GM19372 (cell line): ENCODE results near the gene WDHD1.
"Not testable (repeated sequence)": the region's sequence is repeated elsewhere in the genome, so short reads cannot be mapped to it uniquely, and the experiment has no call there.

ENCODE experiments used
- ATAC-seq: cut with Tn5 transposase; IDR thresholded peaks from one replicate; pipeline ENCODE4 v1.9.1; 2021; ENCODE audit warnings: mild to moderate bottlenecking, low read depth, moderate library complexity; ENCODE audit not compliant: unreplicated experiment

WDHD1 gene

DNA sequence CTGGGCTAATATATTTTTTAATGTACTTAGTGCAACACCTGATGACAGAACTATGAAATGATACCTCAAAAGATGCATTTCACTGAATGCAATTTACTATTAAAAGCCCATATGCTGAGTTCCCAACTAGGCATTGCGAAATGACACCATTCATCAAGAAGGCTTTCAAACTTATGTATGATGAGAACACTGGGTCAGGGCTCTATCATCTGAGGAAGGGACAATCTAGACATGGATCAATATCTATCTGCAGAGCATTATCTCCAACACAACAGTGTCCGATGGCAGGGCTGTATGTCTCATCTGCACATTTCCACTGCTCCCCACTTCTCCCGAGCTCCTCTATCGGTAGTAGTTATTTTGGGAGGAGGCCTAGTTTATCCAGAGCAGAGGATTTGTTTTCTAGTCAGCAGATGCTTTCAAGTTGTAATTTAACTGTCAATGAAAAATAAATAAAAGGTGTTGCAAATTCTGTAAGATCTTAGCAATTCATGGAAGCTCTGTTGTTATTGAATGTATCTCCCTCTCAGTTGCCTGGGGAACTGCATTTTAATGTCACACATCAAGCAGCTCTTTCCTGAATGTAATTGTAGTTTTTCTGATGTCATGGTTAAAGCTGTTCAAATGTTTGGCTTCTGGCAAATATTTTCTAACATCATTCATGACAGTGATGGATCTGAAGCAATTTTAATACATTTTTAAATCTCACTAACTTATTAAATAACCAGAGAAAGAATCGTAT, 116.9 kb downstream of the WDHD1 start:
- no peak for ATAC-seq

DNA sequence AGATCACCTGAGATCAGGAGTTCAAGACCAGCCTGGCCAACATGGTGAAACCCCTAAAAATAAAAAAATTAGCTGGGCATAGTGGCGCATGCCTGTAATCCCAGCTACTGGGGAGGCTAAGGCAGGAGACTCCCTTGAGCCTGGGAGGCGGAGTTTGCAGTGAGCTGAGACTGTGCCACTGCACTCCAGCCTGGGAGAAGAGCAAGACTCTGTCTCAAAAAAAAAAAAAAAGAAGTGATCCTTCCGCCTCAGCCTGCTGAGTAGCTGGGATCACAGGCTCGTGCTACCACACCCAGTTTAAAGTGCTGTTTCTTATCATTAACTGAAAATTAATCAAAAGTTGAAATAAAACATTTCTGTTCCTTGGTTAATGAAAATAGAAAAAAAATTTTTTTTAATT, 117.9 kb downstream of the WDHD1 start:
- not testable (repeated sequence) for ATAC-seq

DNA sequence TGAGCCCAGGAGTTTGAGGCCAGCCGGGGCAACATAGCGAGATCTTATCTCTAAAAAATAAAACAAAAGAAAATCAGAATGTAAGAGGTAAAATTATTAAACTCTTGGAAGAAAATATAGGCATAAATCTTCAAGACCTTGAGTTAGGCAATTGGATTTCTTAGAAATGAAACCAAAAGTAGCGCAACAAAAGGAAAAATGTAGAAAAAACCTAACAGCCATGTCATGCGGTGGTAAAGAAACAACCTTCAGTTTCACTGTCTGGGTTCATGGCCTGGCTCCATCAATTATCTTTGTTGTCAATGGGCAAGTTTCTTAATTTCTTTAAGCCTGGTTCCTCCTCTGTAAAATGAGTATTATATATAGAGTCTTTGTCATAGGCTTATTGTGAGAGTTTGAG, 118.7 kb downstream of the WDHD1 start:
- ATAC-seq, result no peak

DNA sequence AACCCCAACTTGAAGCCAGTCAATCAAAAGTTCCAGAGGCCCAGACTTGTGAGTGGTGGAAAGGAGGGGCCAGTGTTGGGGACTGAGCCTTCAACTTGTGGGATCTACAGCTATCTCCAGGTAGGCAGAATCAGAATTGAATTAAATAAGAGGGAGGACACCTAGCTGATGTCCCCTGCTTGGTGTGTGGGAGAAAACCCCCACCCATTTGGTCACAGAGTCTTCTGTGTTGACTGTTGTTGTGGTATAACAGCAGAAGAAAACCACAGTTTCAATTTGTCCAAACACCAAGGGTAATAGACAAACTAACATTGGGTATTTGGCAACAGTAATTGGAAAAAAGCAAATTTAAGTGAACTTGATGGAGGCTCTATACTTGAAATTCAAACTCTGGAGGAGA, 120.8 kb downstream of the WDHD1 start:
- ATAC-seq, result no peak

DNA sequence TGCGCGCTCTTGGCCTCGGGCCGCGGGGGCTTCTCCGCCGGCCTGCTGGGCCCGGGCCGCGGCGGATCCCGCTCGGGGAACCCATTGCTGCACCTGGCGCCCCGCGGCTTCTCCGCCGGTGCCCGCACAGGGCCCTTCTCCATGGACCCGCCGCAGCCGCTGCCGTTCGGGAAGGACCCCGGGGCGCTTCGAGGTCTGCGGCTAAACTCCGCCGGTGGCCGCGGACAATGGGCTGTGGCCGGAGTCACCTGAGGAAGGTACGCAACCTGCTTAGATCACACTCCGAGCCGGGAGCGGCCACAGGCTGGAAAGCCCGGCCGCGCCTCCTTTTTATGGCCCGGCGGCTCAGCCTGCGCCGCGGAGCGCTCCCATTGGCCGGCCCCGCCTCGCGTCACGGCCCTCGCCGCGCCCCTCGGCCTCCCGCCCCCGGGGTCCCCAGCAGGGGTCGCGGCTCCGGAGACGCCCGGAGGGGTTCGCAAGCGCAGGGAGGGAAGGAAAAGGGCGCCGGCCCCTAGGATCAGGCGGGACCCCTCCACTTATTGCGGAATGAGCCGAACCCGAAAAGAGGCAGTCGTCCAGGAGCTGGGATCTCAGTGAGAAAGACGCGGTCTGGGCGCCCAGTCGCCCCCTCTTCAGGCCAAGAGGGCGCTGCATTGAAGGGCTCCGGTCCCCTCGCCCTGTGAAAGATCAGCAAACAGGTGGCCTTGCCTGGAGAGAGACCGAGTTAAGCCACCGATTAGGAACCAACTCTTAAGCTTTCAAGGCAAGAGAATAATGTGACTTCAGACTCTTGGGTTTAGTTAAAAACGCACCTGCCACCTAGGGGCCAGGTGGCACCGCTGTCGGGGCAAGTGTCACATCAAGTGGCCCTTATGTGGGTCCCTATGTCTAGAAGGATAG, 124.1 kb downstream of the WDHD1 start, which contains the start of gene GCH1:
Gene GCH1 (minus strand): TSS at position 306 of the 900 bp plus-strand sequence. CDS start 163 bp downstream, at position 143.
- peak; percentile 82 for ATAC-seq

DNA sequence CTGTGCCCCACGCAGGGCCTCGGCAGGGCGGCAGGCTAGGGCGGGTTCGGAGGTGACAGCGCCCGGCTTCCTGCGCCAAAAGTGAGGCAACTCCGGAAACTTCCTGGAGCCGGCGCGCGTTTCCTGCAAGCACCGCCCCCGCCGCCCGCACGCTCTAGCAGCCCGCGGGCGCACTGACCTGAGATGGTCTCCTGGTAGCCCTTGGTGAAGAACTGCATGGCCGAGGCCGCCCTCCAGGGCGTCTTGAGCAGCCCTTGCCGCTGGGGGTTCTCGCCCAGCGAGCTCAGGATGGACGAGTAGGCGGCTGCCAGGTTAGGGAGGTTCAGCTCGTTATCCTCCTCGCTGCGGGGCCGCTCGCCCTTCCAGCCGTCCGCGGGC, 124.8 kb downstream of the WDHD1 start:
- peak; percentile 39 for ATAC-seq

DNA sequence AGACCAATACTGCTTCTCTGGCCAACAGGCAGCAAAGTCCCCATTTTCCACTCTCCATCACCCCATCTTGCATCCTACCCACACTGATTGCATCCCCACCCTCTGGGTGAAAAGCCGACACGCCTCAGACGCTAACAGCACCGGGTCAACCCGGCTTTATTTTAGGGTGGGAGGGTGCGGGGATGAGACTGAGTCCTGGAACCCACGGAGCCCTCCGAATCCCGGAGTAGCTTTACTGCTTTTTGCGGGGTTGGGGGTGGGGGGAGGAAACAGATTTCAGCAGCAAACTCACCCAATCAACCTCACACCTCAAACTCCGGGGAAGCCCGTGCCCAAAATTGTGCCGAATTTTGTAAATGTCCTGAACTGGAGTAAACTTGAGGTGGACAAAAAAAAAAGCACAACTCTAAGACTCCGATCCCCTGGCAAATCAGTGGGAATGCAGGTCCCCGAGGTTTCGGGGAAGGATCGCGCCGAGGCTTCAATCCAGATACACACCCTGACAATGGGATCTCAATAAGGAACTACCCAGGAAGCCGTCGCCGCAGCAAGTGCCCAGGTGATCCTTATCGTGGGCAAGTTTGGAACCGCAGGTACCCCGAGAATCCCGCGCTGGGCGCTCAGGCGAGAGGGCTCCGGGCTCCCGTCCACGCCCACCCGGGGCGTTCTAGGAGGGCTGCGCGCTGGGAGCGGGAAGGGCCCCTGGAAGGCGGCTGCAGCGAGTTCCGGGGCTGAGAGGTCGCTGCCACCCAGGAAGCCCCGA, 125.3 kb downstream of the WDHD1 start:
- ATAC-seq, result no peak

DNA sequence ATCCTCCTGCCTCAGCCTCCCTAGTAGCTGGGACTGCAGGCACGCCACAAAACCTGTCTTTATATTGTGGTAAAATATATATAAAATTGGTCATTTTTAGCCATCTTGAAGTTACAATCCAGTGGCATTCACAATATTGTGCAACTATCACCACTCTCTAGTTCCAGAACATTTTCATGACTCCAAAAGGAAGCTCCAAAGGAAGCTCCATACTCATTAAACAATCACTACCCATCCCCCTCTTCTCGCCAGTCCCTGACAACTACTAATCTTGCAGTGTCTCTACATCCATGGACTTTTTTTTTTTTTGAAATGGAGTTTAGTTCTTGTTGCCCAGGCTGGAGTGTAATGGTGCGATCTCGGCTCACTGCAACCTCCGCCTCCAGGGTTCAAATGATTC, 127.3 kb downstream of the WDHD1 start:
- no peak for ATAC-seq

DNA sequence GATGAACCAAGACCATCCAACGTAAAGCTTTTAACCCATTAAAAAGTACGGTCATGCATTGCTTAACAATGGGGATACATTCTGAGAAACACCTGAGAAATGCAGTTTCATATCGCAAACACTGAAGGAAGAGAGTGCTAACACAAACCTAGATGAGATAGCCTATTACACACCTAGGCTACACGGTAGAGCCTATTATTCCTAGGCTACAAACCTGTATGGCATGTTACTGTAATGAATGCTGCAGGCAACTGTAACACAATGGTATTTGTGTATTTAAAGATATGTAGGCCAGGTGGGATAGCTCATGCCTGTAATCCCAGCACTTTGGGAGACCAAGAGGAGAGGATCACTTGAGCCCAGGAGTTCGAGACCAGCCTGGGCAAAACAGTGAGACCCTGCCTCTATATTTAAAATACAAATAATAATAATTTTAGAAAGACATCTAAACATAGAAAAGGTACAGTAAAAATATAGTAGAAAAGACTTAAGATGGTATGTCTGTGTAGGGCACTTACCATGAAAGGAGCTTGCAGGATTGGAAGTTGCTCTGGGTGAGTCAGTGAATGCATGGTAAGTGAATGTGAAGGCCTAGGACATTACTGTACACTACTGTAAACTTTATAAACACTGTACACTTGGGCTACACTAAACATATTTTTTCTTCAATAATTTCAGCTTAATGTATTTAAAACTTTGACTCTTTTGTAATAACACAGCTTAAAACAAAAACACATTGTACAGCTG, 128.9 kb downstream of the WDHD1 start:
- ATAC-seq, result not testable (repeated sequence)

DNA sequence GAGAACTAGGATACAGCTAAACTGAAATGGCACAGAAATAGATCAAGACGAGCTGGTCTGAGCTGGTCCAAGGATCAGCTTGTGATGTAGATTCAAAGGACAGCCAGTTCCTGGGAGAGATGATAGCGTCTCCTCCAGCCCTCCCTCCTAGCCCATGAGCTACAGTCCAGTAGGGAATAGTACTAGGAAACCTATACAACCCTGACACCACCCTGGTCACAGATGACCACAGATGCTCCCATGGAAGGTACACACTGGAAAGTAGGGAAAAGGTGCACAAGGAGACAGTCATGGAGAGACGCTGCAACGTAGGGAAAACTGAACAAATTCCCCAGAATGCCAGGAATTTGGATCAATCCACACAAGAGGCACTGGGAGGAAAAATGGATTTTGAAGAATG, 131.2 kb downstream of the WDHD1 start:
- no peak for ATAC-seq

DNA sequence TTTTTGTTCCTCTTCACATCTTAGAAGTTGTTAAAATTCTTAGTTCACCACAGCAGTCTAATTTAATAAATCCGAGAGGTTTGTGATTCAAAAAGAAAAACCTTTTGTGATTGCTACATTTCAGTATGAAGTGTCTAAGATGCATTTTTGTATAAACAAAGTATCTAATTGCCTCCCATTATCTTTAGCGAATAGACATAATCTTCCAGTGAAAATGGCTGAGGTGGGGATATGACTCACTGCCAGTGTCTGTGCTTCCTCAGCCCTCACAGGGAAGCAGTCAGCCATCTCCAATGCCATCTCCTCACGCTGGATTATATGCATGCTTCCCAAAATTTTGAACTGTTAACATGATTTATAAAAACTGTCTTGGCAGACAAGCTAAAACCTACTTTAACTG, 131.9 kb downstream of the WDHD1 start:
- ATAC-seq, result no peak

DNA sequence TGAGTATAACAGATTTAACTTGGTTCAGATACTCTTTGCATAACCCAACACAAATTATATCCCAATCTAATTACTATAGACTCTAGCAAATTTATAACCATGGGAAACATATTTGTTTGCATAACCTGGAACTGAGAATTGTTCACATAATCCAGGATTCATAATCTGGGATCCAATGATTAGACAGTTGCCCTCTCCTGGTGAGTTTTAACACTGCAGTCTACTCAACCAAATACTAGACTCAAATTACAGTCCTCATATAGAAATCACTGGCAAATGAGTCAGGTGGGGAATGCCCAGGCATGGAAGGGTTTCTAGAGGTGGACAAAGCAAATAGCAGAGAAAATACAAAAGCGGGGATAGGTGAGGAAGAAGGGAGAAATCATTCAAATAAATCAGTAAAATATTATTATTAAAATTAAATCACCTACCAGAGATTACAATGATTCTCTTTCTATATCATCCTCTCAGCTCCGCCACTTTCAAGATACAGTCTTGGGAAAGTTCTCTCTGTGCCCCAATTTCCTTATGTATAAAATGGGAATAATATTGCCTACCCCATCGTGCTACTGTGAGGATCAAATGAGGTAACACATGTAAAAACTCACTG, 133.6 kb downstream of the WDHD1 start:
- ATAC-seq, result no peak

DNA sequence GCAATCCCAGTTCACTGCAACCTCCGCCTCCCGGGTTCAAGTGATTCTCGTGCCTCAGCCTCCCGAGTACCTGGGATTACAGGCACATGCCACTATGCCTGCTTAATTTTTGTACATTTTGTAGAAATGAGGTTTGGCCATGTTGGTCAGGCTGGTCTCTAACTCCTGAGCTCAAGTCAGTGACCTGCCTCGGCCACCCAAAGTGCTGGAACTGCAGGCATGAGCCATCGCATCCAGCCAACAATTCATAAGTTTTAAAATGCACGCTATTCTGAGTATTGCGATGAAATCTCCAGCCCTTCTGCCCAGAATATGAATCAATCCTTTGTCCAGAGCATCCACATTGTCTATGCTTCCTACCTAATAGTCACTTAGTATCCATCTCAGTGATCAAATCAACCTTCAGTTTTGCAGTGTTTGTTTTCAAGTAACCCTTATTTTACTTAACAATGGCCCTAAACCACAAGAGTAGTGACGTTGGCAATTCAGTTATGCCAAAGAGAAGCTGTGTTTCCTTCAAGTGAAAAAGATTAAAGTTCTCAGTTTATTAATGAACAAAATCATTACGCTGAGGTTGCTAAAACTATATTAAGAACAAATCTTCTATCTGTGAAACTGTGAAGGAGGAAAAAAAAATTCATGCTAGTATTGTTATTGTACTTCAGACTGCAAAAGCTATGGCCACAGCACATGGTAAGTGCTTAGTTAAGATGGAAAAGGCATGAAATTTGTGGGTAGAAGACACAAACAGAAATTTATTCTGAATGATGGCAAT, 135.2 kb downstream of the WDHD1 start:
- ATAC-seq, result no peak

DNA sequence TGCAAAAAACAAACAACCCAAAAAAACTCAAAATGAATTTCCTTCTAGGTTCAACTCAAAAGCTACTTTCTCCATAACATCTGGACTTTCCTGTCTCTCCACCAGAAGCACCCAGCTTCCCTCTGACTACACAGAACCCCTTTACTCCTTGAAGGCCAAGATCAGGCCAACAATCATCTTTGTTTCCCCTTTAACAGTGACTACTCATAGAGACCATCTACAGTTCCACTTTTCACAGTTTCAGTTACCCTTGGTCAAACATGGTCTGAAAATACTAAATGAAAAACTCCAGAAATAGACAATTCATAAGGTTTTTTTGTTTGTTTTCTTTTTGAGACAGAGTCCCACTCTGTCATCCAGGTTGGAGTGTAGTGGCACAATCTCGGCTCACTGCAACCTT, 136.1 kb downstream of the WDHD1 start:
- peak; percentile 75 for ATAC-seq

DNA sequence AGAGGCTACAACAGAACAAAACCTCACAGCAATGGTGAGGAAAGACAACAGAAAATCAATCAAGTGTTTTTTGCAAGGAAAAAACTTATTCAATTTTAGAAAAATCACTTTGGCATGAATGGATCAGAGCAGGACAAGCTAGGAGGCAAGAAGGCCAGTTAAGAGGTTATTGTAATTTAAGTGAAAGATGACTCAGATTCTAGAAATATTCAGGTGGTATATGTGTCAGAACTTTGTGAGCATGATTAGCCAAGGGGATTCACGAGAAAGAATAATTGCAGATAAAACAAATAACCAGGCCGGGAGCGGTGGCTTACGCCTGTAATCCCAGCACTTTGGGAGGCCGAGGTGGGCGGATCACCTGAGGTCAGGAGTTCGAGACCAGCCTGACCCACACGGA, 137.0 kb downstream of the WDHD1 start:
- no peak for ATAC-seq
